ENCODE measurements around the gene SEMA3F. TPM values are rescaled to one million over a fixed set of nuclear protein-coding genes. Genes with fewer than 3 reads are reported as not detected.

SEMA3F gene
- total RNA-seq, 1 experiment from 2014 or later, result 69.6 TPM

- Histone ChIP-seq H3K4me1 (ENCODE audit: control insufficient read depth, insufficient read depth, low read length) (peaks cover 10% of the 10 kb centered on the region), H3K9me3 (ENCODE audit: control insufficient read depth, insufficient read depth, low read depth, low read length) (no peaks in the 10 kb centered on the region), H3K27ac (ENCODE audit: low read length) (no peak overlapping the region), H3K4me3 (ENCODE audit: low read depth in 2 of 2, low read length in 2 of 2) (no peak overlapping the region), H3K27me3 (ENCODE audit: control insufficient read depth, insufficient read depth, low read length) (no peaks in the 10 kb centered on the region), H3K36me3 (ENCODE audit: control insufficient read depth, insufficient read depth, low read length) (no peaks in the 10 kb centered on the region; the same call in 1 of the 2 replicates)
- in situ Hi-C loops (cut with HindIII; ENCODE audit: low pct_unique_long_range_greater_than_20kb, low sequenced_read_pairs), result no loop called here
- intact Hi-C loops (cut with micrococcal nuclease; ENCODE audit: unreplicated experiment), result no loop called here
- TF ChIP-seq SIN3A (IDR thresholded peaks at IDR 0.05; ENCODE audit: borderline replicate concordance, insufficient read depth, low read depth, low read length) (no peak), TCF7L2 (IDR thresholded peaks at IDR 0.05; ENCODE audit: low read depth, low read length) (no peak), POLR2AphosphoS5 (IDR thresholded peaks at IDR 0.05; ENCODE audit: low read depth, low read length) (no peak), REST (IDR thresholded peaks at IDR 0.05; ENCODE audit: insufficient read depth in 1 of 2, low read depth in 2 of 2, low read length in 1 of 2) (no peak)
- TF ChIP-seq, protein P1, sequence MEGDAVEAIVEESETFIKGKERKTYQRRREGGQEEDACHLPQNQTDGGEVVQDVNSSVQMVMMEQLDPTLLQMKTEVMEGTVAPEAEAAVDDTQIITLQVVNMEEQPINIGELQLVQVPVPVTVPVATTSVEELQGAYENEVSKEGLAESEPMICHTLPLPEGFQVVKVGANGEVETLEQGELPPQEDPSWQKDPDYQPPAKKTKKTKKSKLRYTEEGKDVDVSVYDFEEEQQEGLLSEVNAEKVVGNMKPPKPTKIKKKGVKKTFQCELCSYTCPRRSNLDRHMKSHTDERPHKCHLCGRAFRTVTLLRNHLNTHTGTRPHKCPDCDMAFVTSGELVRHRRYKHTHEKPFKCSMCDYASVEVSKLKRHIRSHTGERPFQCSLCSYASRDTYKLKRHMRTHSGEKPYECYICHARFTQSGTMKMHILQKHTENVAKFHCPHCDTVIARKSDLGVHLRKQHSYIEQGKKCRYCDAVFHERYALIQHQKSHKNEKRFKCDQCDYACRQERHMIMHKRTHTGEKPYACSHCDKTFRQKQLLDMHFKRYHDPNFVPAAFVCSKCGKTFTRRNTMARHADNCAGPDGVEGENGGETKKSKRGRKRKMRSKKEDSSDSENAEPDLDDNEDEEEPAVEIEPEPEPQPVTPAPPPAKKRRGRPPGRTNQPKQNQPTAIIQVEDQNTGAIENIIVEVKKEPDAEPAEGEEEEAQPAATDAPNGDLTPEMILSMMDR (IDR thresholded peaks at IDR 0.05), result no peak
- ChIA-PET CTCF (interaction anchor here (0.6 kb wide), 1 partner anchor 41 kb away, joined by 7 read pairs; no protein-coding TSS in a partner anchor), POLR2A (no interaction called here)
- TSS peak; percentile 36 for BruUV-seq (replicated peaks)
- ATAC-seq (no peak), DNase-seq (ENCODE audit: low read depth, low spot score) (no peak)
Measured at GRCh38 chr3:50181985-50182384, 26.9 kb downstream of the SEMA3F start.

DNA sequence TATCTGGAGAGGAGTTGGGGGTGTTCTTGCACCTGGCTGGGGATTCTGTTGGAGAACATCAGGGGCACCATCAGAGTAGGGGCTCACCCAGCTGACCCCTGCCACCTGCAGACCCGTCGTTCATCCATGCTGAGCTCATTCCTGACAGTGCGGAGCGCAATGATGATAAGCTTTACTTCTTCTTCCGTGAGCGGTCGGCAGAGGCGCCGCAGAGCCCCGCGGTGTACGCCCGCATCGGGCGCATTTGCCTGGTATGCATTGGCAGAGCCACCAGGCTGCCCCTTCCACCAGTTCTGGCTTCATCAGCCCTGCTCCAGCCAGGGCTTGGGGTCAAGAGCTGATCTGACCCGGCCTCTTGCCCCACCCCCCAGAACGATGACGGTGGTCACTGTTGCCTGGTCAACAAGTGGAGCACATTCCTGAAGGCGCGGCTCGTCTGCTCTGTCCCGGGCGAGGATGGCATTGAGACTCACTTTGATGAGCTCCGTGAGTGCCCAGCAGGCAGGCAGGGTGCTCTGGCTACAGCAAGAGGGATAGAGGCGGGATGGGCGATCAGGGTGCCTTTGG, 27.5 kb downstream of the SEMA3F start:
- BruUV-seq (replicated peaks), result no TSS peak
- intact Hi-C loops (cut with micrococcal nuclease; ENCODE audit: unreplicated experiment) (no loop called here), in situ Hi-C loops (cut with HindIII; ENCODE audit: low pct_unique_long_range_greater_than_20kb, low sequenced_read_pairs) (no loop called here)
- ATAC-seq (no peak), DNase-seq (ENCODE audit: low read depth, low spot score) (no peak)
- H3K27ac ChIP-seq (ENCODE audit: low read length), result no peak overlapping the region
- H3K4me3 ChIP-seq (ENCODE audit: low read depth in 2 of 2, low read length in 2 of 2), result no peak overlapping the region
- H3K4me1 ChIP-seq (ENCODE audit: control insufficient read depth, insufficient read depth, low read length), result peaks cover 5% of the 10 kb centered on the region
- H3K36me3 ChIP-seq (ENCODE audit: control insufficient read depth, insufficient read depth, low read length), result no peaks in the 10 kb centered on the region; the same call in 1 of the 2 replicates
- TF ChIP-seq TCF7L2 (IDR thresholded peaks at IDR 0.05; ENCODE audit: low read depth, low read length) (no peak), REST (IDR thresholded peaks at IDR 0.05; ENCODE audit: insufficient read depth in 1 of 2, low read depth in 2 of 2, low read length in 1 of 2) (no peak), SIN3A (IDR thresholded peaks at IDR 0.05; ENCODE audit: borderline replicate concordance, insufficient read depth, low read depth, low read length) (no peak), POLR2AphosphoS5 (IDR thresholded peaks at IDR 0.05; ENCODE audit: low read depth, low read length) (no peak)
- TF ChIP-seq, protein P1 (IDR thresholded peaks at IDR 0.05), result no peak
- POLR2A ChIA-PET, result no interaction called here
- no peaks in the 10 kb centered on the region for H3K9me3 ChIP-seq (ENCODE audit: control insufficient read depth, insufficient read depth, low read depth, low read length)
- CTCF ChIA-PET, result no interaction called here
- H3K27me3 ChIP-seq (ENCODE audit: control insufficient read depth, insufficient read depth, low read length), result no peaks in the 10 kb centered on the region
